Esophagus mucosa (tissue), 1 donor: ENCODE results near the gene RNF10. TPM values are rescaled to one million over a fixed set of nuclear protein-coding genes. Genes with fewer than 3 reads are reported as not detected.
"Not testable (repeated sequence)": the region's sequence is repeated elsewhere in the genome, so short reads cannot be mapped to it uniquely, and the experiment has no call there.

ENCODE experiments used
- ATAC-seq: fragments of 200-7000 bp; cut with Tn5 transposase; one replicate; pipeline ENCODE4 v1.9.1; 2020
- total RNA-seq: library from RNA; stranded (reverse); gene quantifications from one replicate; pipeline ENCODE4 v1.2.4, GENCODE V29; 2023
- donor health status: DM: yes; HTN: yes; CAD: no.

RNF10 gene
- total RNA-seq, 1 donor from 2014 or later = 198 TPM

DNA sequence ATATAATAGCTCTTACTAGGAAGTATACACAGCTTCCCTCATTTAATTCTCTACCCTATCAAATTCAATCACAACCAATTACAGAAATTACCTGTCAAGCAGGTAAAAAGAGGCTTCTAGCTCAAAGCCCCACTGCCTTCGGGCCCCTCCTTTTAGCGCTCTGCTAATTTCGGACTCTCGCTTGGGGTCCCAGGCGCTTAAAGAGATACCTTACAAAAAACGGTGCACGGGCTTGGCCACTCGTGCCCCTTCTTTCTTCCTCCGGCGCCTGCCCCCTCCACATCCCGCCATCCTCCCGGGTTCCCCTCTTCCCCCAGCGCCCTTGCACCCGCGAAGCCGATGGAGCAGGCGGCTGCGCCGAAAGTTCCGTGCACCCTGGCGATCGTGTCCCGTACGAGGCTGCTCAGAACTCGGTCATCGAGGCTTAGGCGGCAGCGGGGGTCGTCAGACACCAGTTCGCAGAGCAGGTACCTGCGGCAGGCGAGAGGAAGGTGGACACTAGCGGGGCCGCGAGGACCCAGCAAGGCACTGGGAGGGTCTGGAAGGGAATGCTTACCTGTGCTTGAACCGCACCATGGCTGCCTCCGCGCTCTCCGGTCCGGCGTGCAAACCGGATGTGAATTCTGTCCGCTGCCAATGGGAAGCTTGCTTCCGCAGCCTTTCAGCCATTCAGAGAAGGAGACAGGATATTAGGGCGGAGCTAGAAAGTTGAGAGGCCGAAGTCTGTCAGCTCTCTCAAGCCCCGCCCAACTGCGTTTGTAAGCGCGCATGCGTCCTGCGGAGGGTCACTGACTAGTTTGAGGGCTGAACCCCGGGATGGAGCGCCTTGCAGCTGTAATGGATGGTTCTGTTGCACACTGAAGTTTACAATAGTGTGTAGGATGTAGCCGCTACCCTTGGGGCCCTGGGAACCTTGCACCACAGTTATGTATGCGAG, 46.9 kb downstream of the RNF10 start, which contains the start of gene POP5:
Gene POP5, minus strand, starts transcription at position 616 of the 937 bp plus-strand sequence. Its CDS starts 40 bp downstream, at position 576.
- peak; percentile 93 for ATAC-seq

GRCh38 chr12:120581998-120582397, 47.8 kb downstream of the RNF10 start:
- no peak for ATAC-seq

DNA sequence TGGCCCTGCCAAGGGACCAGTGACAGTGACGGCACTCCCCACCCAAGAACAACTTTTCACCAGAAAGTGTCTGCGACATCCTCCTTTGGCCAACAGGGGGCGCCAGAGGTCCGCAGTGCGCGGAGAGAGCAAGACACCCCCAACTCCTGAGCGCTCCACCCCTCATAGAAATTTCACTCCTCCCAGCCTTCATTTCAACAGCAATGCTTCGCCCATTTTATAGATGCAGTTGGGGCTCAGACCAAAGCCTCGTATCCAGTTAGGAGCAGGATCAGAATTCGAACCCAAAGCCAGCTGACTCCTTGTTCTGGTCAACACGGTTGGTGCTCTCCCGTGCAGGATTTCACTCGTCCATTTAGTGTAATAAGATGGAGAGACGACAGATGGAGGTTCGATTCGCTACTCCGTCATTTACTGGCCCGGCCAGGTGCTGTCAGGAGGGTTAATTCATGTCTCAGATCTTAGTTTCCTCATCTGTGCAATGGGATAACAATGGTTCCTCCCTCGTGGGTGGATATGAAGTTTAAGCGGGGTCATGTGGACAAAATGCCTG, 49.4 kb downstream of the RNF10 start:
- ATAC-seq = peak; percentile 21

DNA sequence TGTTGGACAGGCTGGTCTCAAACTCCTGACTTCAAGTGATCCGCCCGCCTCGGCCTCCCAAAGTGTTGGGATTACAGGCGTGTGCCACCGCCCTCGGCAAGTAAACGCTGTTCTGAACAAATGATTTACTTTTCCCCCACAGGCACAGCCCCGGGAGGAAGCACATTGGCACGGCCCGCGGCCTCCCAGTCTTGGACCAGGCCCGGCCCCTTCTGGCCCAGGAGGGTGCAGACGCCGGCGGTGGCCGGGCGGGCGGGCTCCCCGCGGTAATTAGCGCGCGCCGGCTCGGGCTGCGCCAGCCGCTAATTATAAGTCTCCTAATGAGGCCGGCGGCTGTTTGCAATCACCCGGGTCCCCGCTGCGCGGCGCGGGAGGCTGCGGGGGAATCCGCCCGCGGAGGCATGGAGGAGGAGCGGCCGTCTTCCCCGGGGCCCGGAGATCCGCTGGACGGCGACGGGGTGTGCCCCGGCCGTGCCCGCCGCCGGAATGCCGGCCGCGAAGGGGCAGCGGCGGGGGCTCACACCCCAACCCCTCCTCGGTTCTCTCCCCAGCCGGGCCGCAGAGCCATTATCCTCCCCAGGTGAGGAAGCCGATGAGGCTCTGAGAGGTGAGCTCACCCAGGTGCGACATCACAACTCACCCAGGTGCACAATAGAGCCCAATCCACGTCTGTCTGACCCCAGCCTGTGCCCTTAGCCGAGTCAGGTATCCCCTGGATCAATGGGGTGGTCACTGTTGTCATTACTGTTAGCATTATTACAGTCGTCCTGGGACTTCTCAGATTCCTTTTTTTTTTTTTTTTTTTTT, 50.4 kb downstream of the RNF10 start:
- peak; percentile 26 for ATAC-seq

GRCh38 chr12:120586206-120586605, 52.0 kb downstream of the RNF10 start:
- ATAC-seq = no peak

- ATAC-seq = no peak
Measured at GRCh38 chr12:120586860-120587259, 52.7 kb downstream of the RNF10 start.

DNA sequence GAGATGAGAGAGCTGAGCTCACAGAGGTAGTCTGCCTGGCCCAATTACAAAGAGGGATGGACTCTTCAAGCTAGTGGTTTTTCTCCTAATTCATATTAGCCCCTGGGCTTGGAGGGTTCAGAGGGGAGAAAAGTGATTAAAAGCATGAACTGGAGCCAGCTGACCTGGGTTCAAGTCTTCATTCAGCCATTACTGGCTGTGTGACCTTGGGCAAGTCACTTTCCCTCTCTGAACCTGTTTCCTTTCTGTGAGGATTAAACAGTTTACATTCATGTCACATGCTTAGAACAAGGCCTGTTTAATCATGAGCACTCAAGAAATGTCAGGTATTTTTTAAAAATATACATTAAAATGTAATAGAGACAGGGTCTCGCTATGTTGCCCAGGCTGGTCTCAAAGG, 54.2 kb downstream of the RNF10 start:
- ATAC-seq = no peak

DNA sequence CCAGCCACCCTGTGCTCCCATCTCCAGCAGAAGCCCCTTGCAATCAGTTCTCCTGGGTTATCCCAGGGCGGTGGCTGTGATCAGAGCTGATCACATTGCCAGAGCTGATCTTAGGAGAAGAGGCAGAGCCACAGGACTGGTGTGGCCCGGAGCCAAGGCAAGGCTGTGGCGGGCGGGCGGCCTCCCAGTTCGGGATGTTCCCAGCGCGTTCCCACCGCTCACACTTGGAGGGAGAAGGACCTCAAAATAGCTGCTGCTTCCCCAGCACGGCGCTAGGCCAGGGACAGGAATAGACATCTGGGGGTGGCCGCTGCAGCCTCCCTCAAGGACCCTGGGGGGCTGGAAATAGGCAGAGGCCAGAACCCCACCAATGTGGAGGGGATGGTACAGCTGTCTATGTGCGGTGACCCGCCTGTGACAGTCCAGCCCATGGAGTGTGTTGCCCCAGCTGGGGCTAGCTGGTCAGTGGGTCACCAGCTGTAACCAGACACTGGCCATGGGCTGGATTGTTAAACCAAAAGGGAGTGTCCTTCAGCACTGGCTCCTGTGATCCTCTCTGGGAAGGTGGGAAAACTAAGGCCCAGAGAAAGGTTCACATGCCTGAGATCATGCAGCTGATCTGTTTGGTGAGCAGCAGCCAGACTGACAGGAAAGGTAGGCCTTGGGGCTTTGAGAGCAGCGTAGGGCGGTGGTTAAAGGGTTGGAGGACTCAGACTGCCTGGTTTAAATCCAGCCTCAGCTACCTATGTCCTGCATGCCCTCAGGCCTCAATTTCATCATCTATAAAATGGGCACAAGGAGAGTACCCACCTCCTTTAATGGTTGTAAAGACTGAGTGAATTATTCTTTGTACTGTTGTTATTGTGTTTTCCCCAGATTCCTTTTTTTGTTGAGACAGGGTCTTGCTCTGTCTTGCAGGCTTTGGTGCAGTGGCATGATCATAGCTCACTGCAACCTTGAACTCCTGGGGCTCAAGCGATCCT, 55.1 kb downstream of the RNF10 start:
- no peak for ATAC-seq

GRCh38 chr12:120590741-120591407, 56.7 kb downstream of the RNF10 start:
- ATAC-seq = peak; percentile 71

- ATAC-seq = no peak
Measured at GRCh38 chr12:120592121-120593049, 58.2 kb downstream of the RNF10 start.

DNA sequence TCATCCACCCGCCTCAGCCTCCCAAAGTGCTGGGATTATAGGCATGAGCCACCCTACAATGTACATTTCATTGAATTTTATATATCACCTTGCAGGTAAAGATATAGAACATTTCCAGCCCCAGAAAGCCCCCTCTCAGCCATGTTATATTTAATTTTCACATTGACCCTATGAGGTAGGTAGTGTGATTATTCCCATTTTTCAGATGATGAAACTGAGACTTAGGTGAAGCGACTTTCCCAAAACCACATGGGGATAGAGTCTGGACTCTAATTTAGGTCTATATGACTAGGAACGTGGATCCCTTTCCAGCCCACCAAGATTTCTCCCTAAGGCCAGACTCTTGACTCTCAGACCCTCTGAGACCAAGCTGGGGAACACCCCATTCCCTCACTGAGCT, 62.7 kb downstream of the RNF10 start:
- no peak for ATAC-seq

DNA sequence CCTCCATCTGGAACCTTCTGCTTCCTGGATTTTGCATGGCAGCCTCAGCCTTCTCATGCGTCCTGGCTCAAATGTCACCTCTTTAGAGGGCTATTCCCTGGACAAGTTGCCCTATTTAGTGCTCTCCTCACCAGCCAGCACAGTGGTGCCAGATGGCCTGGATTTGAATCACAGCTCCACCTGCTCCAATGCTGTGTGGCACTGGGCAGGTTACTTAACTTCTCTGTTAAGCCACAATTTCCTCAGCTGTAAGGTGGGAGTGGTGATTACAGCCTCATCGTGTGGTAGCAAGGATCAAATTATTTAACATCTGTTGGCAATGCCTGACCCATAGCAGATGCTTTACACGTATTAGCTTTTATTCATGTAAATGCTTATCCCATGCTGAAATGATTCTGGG, 63.7 kb downstream of the RNF10 start:
- no peak for ATAC-seq

GRCh38 chr12:120598674-120599463, 64.7 kb downstream of the RNF10 start:
- peak; percentile 86 for ATAC-seq

DNA sequence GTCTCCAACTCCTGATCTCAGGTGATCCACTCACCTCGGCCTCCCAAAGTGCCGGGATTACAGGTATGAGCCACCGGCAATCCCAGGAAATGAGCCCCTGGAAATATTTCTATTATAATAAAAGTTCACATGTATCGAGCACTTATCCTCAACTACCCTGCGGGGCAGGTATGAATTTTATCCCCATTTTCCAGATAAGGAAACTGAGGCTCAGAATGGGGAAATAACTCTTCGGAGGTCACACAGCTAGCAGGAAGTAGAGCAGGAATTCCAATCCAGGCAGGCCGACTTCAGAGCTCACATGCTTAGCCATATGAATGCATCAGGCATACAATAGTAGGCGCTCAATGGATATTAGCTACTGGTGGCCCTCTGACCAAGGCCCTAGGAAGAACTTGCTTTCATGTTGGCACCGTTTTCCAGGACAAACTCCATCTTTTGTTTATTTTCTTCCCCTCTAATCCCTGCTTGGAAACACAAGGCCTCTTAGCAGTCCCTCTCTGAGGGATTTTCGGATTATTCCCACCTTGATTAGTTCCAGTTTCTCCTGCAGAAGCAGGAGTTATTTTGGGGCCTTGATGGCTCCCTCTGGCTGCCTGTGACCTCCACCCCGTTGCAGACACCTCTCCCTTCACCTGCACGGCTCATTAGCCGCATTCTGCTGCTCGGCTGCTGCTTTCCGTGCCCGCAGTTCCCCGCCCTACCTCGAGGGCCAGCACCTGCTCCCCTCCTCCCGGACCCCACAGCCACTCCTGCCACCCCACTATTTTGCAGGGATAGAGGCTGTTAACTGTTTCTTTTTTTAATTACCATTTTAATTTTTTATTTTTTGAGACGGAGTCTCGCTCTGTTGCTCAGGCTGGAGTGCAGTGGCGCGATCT, 65.8 kb downstream of the RNF10 start:
- no peak for ATAC-seq

DNA sequence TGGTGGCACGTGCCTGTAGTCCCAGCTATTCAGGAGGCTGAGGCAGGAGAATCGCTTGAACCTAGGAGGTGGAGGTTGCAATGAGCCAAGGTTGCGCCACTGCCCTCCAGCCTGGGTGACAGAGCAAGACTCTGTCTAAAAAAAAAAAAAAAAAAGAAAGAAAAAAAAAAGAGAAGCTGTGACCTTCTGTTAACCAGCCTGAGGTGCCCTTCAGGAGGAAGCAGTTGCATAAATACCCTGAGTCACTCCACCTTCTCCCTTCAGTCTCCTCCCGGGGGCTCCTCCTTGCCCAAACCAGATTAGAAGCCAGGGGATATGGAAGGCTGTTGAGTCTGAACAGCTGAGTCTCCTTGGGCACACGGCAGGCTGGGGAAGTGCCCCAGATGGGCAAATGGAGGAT, 68.3 kb downstream of the RNF10 start:
- ATAC-seq = peak; percentile 47

- no peak for ATAC-seq
Measured at GRCh38 chr12:120610560-120610959, 76.4 kb downstream of the RNF10 start.

DNA sequence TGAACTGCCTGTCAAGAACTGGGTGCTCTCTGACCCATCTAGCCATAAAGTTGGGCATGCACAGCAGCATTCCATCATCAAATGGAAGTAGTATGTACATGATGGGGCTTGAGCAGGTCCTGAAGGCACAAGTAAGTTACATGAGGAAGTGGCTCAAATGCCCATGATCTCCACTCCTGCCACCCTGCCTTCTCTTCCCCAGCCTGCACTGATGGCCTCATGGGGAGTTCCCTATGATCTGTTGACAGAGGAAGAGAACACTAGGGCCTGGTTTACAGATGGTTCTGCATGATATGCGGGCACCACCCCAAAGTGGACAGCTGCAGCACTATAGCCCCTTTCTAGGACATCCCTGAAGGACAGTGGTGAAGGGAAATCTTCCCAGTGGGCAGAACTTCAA, 77.4 kb downstream of the RNF10 start:
- ATAC-seq = not testable (repeated sequence)

DNA sequence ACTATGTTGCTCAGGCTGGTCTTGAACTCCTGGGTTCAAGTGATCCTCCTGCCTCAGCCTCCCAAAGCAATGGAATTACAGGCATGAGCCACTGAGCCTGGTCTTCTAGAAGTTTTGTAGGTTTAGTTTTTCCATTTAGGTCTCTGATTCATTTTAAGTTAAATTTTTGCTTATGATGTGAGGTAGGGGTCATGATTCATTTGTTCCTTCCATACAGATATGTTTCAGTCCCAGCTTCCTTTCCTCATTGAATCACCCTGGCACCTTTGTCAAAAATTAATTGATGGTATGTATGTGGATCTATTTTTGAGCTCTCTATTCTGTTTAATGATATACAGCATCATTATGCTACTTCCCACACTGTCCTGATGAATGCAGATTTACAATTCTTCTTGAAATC, 80.7 kb downstream of the RNF10 start:
- no peak for ATAC-seq
